Measurements from ENCODE around the gene FRMPD1. TPM values are rescaled to one million over a fixed set of nuclear protein-coding genes. Genes with fewer than 3 reads are reported as not detected.
A peak's percentile ranks its signal among the peaks of the same experiment; 100 is the strongest.
"Not testable (repeated sequence)": the region's sequence is repeated elsewhere in the genome, so short reads cannot be mapped to it uniquely, and the experiment has no call there.

Gene FRMPD1
- total and polyA plus RNA-seq, 2 donors (not counting 1 experiment from before 2014, with no cell fraction given): not detected

DNA sequence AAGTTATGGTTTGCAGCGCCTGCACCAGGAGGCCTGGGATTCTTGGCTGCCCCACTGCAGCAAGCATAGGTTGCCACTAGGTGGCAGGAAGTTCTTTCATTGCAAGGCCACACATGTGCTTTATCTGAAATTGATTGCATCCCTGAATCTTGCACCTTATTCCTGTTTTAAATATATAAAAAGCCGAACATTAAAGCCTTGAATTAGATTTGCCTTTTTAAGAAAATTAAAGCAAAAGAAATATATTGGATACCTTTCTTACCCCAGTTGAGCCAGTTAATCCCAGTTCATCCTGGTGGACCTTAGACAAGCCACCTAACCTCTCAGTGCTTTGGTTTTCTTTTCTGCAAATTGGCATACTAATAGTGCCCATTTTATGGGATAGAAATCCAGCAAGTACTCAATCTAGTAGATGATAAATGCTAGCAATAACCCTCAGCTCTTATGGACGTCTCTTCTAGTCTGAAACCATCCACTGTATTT is 96.6 kb downstream of the FRMPD1 start:
- peaks cover 2% of the 10 kb centered on the region for H3K27me3 ChIP-seq (ENCODE audit: control insufficient read depth, insufficient read depth, low read length)
- no peak overlapping the region for H2AFZ ChIP-seq (ENCODE audit: low read length)
- no peak overlapping the region for H3K9ac ChIP-seq (ENCODE audit: insufficient read depth, low read length)
- H3K79me2 ChIP-seq (ENCODE audit: control insufficient read depth, insufficient read depth, low read length): no peaks in the 10 kb centered on the region
- DNase-seq (ENCODE audit: low read depth in 2 of 2): peak; percentile 60 to 76
- H3K36me3 ChIP-seq (ENCODE audit: control insufficient read depth, insufficient read depth, low read length): no peaks in the 10 kb centered on the region
- no peaks in the 10 kb centered on the region for H3K4me1 ChIP-seq (ENCODE audit: control insufficient read depth, extremely low read depth, insufficient read depth, low read length)
- no peaks in the 10 kb centered on the region for H3K9me3 ChIP-seq (ENCODE audit: control insufficient read depth, insufficient read depth, low read depth, low read length)
- no peak overlapping the region for H3K27ac ChIP-seq (ENCODE audit: insufficient read depth, low read length)
- no peaks in the 10 kb centered on the region for H4K20me1 ChIP-seq (ENCODE audit: control insufficient read depth, extremely low read depth, insufficient read depth, low read length)
- no peak overlapping the region for H3K4me2 ChIP-seq (ENCODE audit: extremely low read depth, insufficient read depth, low read length)
- no peak for TF ChIP-seq EZH2 (IDR thresholded peaks at IDR 0.05; ENCODE audit: low read length, missing control alignments)
- TF ChIP-seq, protein P1, sequence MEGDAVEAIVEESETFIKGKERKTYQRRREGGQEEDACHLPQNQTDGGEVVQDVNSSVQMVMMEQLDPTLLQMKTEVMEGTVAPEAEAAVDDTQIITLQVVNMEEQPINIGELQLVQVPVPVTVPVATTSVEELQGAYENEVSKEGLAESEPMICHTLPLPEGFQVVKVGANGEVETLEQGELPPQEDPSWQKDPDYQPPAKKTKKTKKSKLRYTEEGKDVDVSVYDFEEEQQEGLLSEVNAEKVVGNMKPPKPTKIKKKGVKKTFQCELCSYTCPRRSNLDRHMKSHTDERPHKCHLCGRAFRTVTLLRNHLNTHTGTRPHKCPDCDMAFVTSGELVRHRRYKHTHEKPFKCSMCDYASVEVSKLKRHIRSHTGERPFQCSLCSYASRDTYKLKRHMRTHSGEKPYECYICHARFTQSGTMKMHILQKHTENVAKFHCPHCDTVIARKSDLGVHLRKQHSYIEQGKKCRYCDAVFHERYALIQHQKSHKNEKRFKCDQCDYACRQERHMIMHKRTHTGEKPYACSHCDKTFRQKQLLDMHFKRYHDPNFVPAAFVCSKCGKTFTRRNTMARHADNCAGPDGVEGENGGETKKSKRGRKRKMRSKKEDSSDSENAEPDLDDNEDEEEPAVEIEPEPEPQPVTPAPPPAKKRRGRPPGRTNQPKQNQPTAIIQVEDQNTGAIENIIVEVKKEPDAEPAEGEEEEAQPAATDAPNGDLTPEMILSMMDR (conservative IDR thresholded peaks at IDR 0.05 in 1 of 2, IDR thresholded peaks at IDR 0.05 in 1 of 2; ENCODE audit: low read depth in 1 of 2, low read length in 2 of 2): peak; percentile 98
- H3K4me3 ChIP-seq (replicated peaks in 1 of 4; ENCODE audit: control extremely low read depth in 1 of 4, insufficient read depth in 1 of 4, low read depth in 3 of 4, low read length in 4 of 4): no peak overlapping the region

DNA sequence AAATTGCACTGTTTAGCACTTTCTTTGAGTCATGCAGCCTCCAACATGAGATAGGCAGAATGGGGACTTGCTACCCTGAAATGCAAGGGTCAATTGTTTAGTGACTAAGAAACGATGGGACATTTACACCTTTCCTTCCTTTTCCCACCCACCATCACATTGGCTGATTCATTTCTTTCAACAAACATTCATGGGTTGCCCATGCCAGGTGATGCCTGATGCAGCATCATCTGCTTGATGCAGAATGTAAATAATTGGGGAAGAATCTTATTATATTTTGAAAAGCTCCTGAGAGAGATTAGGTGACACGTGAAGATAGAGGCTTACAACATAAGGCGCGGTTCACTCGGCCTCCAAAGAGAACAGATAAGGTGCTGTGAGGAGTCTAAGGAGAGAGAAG is 98.4 kb downstream of the FRMPD1 start:
- Histone ChIP-seq H3K27ac (ENCODE audit: insufficient read depth, low read length) (no peak overlapping the region), H3K4me3 (replicated peaks in 1 of 4; ENCODE audit: control extremely low read depth in 1 of 4, insufficient read depth in 1 of 4, low read depth in 3 of 4, low read length in 4 of 4) (no peak overlapping the region), H3K9ac (ENCODE audit: insufficient read depth, low read length) (no peak overlapping the region), H3K27me3 (ENCODE audit: control insufficient read depth, insufficient read depth, low read length) (peaks cover 2% of the 10 kb centered on the region), H3K9me3 (ENCODE audit: control insufficient read depth, insufficient read depth, low read depth, low read length) (no peaks in the 10 kb centered on the region), H3K36me3 (ENCODE audit: control insufficient read depth, insufficient read depth, low read length) (no peaks in the 10 kb centered on the region), H3K79me2 (ENCODE audit: control insufficient read depth, insufficient read depth, low read length) (peaks cover 1% of the 10 kb centered on the region), H3K4me2 (ENCODE audit: extremely low read depth, insufficient read depth, low read length) (no peak overlapping the region), H2AFZ (ENCODE audit: low read length) (no peak overlapping the region), H3K4me1 (ENCODE audit: control insufficient read depth, extremely low read depth, insufficient read depth, low read length) (no peaks in the 10 kb centered on the region), H4K20me1 (ENCODE audit: control insufficient read depth, extremely low read depth, insufficient read depth, low read length) (no peaks in the 10 kb centered on the region)
- DNase-seq (ENCODE audit: low read depth in 2 of 2): no peak
- TF ChIP-seq EZH2 (IDR thresholded peaks at IDR 0.05; ENCODE audit: low read length, missing control alignments): no peak
- TF ChIP-seq, protein P1 (conservative IDR thresholded peaks at IDR 0.05 in 1 of 2, IDR thresholded peaks at IDR 0.05 in 1 of 2; ENCODE audit: low read depth in 1 of 2, low read length in 2 of 2): no peak

DNA sequence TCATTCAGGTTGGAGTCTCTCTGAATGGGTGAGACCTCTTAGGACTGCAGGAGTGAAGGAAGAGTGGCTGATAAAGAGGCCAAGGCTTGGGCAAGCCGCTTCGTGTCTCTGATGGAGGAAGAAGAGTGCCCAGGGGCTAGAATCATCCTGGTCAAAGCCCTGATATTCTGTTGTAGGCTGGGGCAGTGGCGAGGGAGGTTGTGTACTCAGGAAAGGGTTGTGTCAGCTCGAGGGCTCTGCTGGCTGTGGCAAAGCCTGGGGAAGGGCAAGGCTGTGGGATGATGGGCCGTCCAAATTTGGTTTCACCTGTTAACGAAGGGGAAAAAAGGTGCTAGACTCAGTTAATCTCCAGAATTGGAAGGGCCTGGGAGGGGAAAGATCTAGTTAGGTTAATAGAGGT is 100.4 kb downstream of the FRMPD1 start:
- H3K4me2 ChIP-seq (ENCODE audit: extremely low read depth, insufficient read depth, low read length): no peak overlapping the region
- no peaks in the 10 kb centered on the region for H3K27me3 ChIP-seq (ENCODE audit: control insufficient read depth, insufficient read depth, low read length)
- H3K4me1 ChIP-seq (ENCODE audit: control insufficient read depth, extremely low read depth, insufficient read depth, low read length): no peaks in the 10 kb centered on the region
- H4K20me1 ChIP-seq (ENCODE audit: control insufficient read depth, extremely low read depth, insufficient read depth, low read length): no peaks in the 10 kb centered on the region
- TF ChIP-seq EZH2 (IDR thresholded peaks at IDR 0.05; ENCODE audit: low read length, missing control alignments): no peak
- TF ChIP-seq, protein P1 (conservative IDR thresholded peaks at IDR 0.05 in 1 of 2, IDR thresholded peaks at IDR 0.05 in 1 of 2; ENCODE audit: low read depth in 1 of 2, low read length in 2 of 2): no peak
- no peaks in the 10 kb centered on the region for H3K9me3 ChIP-seq (ENCODE audit: control insufficient read depth, insufficient read depth, low read depth, low read length)
- no peak for DNase-seq (ENCODE audit: low read depth in 2 of 2)
- peaks cover 3% of the 10 kb centered on the region for H3K79me2 ChIP-seq (ENCODE audit: control insufficient read depth, insufficient read depth, low read length)
- no peak overlapping the region for H3K4me3 ChIP-seq (replicated peaks in 1 of 4; ENCODE audit: control extremely low read depth in 1 of 4, insufficient read depth in 1 of 4, low read depth in 3 of 4, low read length in 4 of 4)
- H3K9ac ChIP-seq (ENCODE audit: insufficient read depth, low read length): no peak overlapping the region
- H2AFZ ChIP-seq (ENCODE audit: low read length): no peak overlapping the region
- H3K27ac ChIP-seq (ENCODE audit: insufficient read depth, low read length): no peak overlapping the region
- H3K36me3 ChIP-seq (ENCODE audit: control insufficient read depth, insufficient read depth, low read length): no peaks in the 10 kb centered on the region

DNA sequence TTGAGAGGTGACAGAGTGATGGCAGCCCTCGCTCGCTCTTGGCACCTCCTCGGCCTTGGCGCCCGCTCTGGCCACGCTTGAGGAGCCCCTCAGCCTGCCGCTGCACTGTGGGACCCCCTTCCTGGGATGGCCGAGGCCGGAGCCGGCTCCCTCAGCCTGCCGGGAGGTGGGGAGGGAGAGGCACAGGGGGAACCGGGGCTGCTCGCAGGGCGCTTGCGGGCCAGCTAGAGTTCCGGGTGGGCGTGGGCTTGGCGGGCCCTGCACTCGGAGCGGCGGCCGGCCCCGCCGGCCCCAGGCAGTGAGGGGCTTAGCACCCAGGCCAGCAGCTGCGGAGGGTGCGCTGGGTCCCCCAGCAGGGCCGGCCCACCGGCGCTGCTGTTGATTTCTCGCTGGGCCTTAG is 101.0 kb downstream of the FRMPD1 start:
- H3K9me3 ChIP-seq (ENCODE audit: control insufficient read depth, insufficient read depth, low read depth, low read length); H3K4me1 ChIP-seq (ENCODE audit: control insufficient read depth, extremely low read depth, insufficient read depth, low read length); H2AFZ ChIP-seq (ENCODE audit: low read length); DNase-seq (ENCODE audit: low read depth in 2 of 2); H3K4me3 ChIP-seq (replicated peaks in 1 of 4; ENCODE audit: control extremely low read depth in 1 of 4, insufficient read depth in 1 of 4, low read depth in 3 of 4, low read length in 4 of 4); H3K9ac ChIP-seq (ENCODE audit: insufficient read depth, low read length); H3K27ac ChIP-seq (ENCODE audit: insufficient read depth, low read length); H3K36me3 ChIP-seq (ENCODE audit: control insufficient read depth, insufficient read depth, low read length); H3K4me2 ChIP-seq (ENCODE audit: extremely low read depth, insufficient read depth, low read length); H3K27me3 ChIP-seq (ENCODE audit: control insufficient read depth, insufficient read depth, low read length); H4K20me1 ChIP-seq (ENCODE audit: control insufficient read depth, extremely low read depth, insufficient read depth, low read length); H3K79me2 ChIP-seq (ENCODE audit: control insufficient read depth, insufficient read depth, low read length): not testable (repeated sequence)

DNA sequence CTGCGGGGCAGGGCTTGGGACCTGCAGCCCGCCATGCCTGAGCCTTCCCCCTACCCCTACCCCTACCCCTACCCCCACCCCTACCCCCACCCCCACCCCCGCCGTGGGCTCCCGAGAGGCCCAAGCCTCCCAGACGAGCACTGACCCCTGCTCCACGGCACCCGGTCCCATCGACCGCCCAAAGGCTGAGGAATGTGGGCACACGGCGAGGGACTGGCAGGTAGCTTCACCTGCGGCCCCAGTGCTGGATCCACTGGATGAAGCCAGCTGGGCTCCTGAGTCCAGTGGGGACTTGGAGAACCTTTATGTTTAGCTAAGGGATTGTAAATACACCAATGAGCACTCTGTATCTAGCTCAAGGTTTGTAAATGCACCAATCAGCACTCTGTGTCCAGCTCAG is 101.4 kb downstream of the FRMPD1 start:
- H3K79me2 ChIP-seq (ENCODE audit: control insufficient read depth, insufficient read depth, low read length); H2AFZ ChIP-seq (ENCODE audit: low read length); H4K20me1 ChIP-seq (ENCODE audit: control insufficient read depth, extremely low read depth, insufficient read depth, low read length); H3K27ac ChIP-seq (ENCODE audit: insufficient read depth, low read length); H3K4me3 ChIP-seq (replicated peaks in 1 of 4; ENCODE audit: control extremely low read depth in 1 of 4, insufficient read depth in 1 of 4, low read depth in 3 of 4, low read length in 4 of 4); H3K4me2 ChIP-seq (ENCODE audit: extremely low read depth, insufficient read depth, low read length); H3K9ac ChIP-seq (ENCODE audit: insufficient read depth, low read length); H3K4me1 ChIP-seq (ENCODE audit: control insufficient read depth, extremely low read depth, insufficient read depth, low read length); H3K36me3 ChIP-seq (ENCODE audit: control insufficient read depth, insufficient read depth, low read length); H3K27me3 ChIP-seq (ENCODE audit: control insufficient read depth, insufficient read depth, low read length); DNase-seq (ENCODE audit: low read depth in 2 of 2); H3K9me3 ChIP-seq (ENCODE audit: control insufficient read depth, insufficient read depth, low read depth, low read length): not testable (repeated sequence)

Measured in fibroblast of lung (primary cell).